ENCODE measurements around the gene FZD2.
"Not testable (repeated sequence)": the region's sequence is repeated elsewhere in the genome, so short reads cannot be mapped to it uniquely, and the experiment has no call there.

The FZD2 gene

DNA sequence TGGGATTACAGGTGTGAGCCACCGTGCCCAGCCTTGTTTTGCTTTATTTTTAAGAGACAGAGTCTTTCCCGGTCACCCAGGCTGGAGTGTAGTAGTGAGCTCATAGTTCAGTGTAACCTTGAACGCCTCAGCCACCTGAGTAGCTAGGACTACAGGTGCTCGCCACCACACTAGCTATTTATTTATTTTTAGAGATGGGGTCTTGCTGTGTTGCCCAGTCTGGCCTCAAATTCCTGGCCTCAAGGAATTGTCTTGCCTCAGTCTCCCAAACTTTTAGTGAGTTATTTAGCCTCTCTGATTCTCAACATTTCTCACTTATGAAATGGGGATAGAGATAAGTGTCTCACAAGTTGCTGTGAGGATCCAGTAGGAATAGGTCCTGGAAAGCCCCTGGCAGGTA lies 21.7 kb downstream of the FZD2 start:
- DNase-seq: no peak

DNA sequence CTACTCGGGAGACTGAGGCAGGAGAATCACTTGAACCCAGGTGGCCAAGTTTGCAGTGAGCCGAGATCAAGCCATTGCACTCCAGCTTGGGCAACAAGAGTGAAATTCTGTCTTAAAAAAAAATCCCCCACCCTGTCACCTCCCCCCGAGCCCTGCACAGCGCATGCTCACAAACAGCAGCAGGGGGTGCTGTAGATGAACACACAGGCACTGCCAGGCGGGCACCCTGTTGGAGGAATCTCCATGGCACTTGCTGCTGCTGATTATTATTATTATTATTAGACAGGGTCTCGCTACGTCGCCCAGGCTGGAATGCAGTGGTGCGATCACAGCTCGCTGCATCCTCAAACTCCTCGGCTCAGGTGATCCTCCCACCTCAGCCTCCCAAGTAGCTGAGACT lies 24.6 kb downstream of the FZD2 start:
- DNase-seq: no peak

DNA sequence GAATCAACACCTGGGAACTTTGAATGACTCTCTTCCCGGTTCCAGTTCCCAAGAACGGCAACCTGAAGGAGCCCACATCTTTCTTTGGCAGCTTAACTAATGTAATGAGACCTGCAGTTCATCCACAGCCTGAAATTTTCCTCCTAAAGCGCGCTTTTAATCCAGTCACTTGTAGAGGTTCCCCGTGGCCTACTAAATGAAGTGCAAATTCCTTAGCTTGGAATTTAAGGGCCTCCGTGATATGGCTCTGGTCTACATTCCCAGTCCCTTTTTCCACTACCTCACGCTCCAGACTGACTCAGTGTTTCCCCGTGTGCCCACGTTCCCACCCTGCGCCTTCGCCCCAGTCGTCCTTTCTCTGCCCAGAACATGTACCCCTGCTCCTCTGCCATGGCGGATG lies 27.2 kb downstream of the FZD2 start:
- no peak for DNase-seq

DNA sequence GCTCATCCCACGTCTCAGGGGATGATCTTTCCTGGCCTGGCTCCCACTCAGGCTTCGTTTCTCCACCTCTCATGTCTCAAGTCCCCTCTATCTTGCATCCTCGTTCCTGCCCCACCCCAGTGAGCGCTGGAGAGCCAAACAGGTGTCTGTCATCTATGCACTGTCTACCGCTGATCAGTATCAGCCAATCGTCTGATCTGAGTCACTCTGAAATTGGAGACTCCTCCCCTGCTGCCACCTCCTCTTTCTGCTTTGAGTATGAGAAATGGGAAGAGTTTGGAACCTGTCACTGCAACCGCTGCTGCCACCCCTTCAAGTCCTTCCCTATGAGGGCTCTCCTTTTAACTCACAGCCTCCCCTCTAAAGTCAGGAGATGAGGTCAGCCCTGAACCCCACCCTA lies 28.0 kb downstream of the FZD2 start:
- no peak for DNase-seq

DNA sequence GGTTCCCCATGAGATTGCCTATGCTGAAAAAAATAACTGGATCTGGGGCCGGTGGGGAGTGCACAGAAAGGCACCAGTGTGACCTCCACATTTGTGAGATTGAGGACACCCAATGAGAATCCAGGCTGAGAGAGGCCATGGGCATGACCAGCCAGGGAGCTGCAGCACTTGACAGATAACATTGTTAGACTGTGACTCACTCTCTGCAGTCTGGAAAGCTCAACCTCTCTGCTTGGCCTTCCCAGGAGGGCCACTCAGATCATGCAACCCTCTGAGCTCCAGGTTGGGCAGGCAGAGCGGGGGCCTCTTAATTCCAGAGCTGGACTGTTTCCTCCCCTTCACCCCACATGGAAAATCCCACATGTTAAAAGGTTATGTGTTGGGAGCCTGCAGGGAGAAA lies 30.1 kb downstream of the FZD2 start:
- no peak for DNase-seq

DNA sequence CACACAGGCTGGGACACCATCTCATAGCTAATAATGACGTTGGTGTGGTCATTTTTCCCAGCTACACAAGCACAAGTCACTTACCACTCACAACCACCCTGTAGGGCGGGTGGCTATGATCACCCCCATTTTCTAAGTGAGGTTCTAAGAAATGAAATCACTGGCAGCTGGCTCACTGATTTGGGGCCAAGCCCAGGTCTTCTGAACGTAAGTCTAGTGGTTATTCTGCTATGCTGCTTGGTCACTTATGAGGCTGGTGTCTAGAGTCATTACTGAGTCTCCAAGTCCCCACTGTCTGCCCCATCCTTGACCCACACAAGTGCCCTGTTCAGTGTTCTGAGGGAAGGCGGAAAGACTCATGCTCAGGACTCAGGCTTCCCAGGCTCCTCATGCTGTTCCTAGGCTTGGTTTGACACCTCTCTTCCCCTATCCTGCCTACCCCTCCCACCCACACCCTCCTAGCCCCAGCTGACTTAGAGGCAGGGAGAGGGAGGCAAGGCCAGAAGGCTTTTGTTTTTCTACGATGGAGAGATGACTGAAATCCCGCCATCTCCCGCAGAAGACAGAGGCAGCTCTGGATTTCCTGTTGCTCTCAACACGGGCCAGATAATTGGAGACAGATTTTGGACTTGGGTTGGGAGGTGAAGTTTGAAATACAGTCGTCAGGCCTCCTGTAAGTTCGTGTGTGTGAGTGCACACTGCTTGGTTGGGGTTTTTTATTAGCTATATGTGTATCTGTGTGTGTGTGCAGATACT lies 32.2 kb downstream of the FZD2 start:
- DNase-seq: no peak

DNA sequence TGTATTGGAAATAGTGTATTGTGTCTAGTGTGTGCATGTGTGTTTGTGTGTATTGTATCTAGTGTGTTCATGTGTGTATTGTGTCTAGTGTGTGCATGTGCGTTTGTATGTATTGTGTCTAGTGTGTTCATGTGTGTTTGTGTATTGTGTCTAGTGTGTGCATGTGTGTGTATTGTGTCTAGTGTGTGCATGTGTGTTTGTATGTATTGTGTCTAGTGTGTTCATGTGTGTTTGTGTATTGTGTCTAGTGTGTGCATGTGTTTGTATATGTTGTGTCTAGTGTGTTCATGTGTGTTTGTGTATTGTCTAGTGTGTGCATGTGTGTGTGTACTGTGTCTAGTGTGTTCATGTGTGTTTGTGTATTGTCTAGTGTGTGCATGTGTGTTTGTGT lies 32.8 kb downstream of the FZD2 start:
- DNase-seq: not testable (repeated sequence)

DNA sequence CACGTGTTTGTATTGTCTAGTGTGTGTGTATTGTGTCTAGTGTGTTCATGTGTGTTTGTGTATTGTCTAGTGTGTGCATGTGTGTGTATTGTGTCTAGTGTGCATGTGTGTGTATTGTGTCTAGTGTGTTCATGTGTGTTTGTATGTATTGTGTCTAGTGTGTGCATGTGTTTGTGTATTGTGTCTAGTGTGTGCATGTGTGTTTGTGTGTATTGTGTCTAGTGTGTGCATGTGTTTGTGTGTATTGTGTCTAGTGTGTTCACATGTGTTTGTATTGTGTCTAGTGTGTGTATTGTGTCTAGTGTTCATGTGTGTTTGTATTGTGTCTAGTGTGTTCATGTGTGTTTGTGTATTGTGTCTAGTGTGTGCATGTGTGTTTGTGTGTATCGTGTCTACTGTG lies 33.5 kb downstream of the FZD2 start:
- DNase-seq: not testable (repeated sequence)

DNA sequence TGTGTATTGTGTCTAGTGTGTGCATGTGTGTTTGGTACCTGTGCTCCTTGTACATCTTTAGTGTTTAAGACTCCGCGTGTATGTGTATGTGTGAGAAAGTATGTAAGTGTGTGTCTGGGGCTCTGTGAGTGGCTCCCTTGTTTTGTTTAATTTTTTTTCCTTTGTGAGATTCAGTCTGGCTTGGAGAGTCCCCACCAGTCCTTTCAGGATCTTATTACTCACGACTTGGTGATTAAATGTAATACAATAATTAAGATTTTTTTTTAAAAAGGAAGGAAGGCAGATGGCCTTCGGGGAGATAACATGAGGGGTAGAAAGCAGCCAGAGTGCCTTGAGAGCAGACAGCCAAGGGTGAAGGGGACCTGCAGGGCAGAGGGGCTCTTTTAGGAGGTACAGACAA lies 33.9 kb downstream of the FZD2 start:
- no peak for DNase-seq

DNA sequence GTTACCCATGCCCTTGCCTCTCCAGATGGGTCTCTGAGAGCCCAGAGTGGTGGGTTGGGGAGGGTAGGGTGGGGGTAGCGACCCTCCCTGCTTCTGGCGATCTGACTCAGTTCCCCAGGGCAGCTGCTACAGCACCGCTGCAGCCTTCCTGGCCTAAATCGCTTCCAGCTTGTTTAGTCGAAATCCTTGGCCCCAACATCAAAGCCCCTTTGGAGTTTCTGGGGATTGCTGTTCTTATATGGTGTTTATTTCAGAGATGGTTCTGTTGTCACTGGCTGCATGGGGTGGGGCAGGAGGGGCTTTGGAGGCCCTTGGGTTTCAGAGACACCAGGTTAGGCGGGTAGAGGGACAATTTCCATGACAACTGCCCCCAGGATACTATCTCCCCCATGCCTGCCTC lies 35.9 kb downstream of the FZD2 start:
- DNase-seq: no peak

DNA sequence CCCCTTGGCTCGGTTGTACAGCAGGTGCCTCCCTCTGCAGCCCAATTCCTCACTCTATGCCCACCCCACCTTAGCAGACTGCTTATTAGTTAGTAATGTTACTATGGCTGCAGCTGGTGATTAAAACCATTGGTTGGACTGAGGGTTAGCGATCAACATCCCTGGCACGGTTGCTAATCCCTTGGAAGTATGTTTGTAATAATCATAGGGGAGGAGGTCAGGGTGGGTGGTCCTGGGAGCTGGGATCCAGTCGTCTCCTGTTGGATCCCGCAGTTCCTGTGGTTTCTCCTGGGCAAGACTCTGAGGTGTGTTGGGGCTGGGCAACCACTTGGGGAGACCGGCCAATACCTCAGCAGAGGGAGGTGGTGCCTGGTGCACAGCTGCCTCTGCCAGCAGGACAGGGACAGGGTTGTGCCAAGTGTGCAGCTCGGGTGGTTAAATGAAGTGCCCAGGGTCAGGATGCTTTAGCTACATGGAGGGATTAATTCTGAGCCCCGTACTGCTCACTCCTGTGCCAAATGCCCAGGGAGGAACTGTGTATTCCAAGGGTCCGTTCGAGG lies 38.0 kb downstream of the FZD2 start:
- no peak for DNase-seq

DNA sequence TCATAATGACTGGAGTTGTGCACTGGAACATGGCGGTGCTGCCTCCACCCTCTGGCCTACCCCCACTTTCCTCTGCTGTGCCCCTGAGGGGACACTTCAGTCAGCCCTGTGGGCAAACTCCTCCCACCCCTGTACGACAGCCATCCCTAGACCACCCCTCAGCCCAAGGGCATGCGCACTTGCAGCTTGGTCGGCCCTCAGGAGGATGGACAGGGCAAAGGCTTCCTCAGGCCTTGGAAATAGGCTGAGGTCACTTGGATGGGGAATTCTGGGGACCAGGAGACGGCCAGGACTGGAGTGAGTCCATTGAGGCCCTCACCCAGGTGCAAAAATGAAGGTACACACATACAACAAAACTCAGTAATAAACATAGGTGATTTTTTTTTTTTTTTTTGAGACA lies 41.0 kb downstream of the FZD2 start:
- no peak for DNase-seq

DNA sequence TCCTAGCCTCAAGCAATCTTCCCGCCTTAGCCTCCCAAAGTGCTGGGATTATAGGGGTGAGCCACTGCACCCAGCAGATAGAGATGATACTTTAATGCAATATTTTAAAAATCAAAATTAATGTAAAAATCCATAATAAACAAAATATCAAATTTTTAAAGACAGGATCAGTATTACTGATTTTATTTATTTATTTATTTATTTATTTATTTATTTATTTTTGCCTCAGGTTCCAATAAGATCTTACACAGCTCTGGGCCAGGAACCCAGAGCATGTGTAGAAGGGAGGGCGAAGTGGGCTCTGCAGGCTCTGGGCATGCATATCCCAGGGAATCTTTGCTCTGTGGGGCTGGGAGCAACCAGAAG lies 41.6 kb downstream of the FZD2 start:
- no peak for DNase-seq

DNA sequence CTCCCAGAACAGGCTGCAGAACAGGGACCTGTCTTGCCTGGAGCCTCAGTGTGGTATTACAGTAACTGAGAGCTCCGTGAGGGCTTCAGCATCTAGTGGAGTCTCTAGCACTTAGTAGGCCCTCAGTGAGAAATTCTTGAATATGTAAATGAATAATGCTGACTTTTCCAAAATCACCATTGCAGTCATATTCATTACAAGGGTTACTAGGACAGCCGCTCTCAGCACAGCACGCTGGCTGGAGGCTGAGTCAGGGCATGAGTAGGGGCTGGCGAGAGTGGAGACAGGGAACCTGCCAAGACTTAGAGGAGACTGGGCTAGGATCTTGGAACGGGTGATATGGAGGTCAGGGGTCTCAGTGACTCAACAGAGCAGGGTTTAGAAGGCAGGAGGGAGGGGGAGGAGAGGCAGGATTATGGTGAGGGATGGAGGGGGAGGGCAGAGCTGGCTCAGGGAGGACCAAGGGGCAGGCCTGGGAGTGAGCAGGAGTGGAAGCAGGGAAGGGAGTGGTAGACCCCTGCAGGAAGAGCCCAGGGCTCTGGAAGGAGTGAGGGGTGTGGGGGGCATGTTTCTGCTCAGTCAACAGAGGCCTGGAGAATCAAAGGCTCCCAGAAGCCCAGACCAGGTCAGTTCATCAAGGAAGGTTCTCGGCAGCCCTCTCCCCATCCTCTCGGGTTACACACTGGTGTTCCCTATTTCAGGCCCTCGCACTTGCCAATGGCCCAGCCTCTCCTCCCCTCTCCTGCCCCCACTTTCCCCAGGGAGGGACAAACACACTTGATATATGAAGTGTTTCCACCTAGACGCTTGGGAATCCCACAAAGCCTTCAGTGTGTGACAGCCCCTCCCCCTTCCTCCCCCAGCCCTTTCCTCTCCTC lies 42.3 kb downstream of the FZD2 start:
- peak; percentile 56 for DNase-seq

DNA sequence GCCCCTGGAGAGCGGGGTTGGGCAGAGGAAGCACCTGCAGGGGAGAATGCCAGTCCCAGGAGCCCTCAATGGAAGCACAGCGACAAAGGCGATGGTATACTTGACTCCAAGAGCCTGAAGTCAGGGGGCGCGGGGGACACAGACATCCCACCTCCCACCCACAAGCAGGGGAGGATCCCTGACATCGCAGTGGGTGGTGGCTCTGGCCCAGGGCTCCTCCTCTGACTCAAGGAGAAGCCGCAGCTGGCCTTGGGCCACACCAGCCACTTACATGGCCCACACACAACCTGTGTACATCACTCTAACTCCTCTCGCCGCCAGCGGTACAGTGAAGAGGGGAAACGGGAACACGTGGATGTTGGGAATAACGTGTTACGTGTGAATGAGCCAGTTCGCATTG lies 44.3 kb downstream of the FZD2 start:
- DNase-seq: peak; percentile 60

DNA sequence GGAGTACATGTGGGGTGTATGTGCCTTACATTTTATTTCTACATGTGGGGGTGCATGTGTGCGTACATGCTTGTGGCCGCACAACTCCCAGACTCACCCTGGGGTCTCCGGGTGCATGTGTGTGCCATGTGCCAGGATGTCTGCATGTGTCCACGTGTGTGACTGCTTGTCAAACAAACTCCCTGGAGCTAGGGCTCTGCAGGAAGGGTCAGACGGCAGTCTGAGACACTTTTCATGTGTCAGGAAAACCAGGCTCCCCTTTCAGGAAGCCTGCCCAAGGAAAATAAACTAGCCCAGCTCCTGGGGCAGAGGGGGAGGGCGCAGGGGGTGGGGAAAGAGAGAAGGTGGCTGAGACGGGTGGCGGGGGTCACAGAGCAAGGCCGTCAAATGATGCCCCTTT lies 44.7 kb downstream of the FZD2 start:
- no peak for DNase-seq

DNA sequence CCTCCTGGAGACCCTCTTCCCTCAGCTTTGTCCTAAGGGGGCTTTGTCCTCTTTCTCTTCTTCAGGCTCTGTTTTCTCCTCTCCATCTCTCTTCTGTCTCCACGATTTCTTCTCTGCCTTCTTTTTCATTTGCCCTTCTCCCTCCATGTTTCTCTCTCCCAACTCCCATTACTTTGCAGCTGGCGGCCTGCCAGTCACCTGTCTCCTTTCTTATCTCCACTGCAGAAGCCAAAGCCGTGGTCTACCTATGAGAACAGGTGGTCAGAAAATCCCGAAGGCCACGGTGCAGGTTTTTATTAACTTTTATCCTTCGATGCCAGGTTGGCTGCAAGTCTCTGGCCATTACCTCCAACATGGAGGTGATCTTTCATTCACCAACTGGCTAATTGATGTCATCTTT lies 45.1 kb downstream of the FZD2 start:
- no peak for DNase-seq

DNA sequence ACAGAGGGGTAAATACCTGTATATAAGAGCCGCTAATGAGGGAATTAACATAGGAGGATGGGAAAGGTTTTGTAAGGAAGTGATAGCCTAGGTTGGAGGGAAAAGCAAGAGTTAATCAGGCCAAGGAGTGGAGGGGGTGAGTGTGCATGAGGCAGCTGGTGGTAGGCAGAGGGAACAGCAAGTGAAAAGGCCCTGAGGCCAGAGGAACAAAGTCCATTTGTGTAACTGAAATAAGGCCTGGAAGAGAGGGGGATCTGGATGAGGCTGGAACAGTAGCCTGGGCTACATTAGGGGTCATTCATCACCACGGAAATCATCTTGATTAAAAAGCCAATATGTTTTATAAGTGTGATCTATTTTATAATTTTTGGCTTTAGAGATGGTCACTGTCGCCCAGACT lies 45.7 kb downstream of the FZD2 start:
- no peak for DNase-seq

DNA sequence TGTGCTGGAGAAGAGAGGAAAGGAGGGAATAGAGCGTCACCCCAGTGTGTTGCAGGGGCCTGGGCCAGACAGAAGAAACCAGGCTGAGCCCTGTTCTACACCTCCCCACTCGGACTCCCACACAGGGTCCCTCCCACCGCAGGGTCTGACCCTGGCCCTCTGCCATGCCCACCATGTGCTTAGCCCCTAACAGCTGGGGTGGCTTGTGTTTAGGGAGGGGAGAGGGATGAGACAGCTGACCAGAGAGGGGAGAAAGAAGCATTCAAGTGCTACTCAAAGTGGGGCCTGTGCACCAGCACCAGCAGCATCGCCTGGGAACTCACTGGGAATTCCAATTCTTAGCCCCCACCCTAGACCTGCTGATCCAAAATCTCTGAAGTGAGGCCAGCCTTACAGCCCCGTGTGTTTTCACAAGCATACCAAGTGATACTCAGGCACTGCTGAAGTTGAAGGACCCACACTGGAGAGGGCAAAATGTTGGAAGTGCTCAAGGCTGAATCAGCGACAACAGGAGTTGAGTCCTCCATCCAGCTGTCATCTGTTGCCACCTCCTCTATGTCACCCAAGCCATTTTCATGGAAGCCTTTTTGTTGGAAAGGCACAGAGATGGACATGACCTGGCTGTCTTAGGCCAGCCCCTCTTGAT lies 47.0 kb downstream of the FZD2 start:
- no peak for DNase-seq

DNA sequence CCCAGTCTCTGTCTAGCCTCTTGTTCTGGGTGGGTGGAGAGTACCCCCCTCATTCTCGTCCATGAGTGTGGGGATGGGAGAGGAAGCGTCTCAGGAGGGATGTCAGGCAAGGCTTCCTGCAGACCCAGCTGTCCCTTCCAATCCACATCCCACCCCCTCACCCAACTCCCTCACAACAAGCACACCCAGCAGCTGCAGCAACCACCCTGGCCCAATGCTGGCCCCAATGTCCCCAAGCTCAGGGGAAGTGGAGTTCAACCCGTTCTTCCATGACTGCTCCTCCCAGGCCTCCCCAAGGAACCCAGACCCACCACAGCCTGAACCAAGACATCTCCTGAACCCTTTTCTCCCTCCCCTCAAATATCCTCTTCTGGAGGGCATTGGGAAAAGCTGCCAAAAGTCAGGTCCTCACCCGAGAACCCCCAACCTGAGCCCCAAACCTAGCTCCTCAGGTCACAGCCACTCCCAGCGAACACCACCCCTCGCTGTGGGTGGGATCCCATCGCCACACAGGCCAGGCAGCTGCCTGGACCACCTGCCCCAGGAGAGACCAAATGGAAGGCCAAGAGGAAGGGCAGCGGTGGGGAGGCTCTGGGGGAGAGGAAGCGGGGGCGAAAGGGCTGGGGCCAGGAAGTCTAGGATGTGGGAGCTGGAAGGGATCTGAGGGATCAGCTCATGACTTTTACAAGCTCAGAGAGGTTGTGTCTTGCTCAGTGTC lies 47.6 kb downstream of the FZD2 start:
- DNase-seq: no peak

DNA sequence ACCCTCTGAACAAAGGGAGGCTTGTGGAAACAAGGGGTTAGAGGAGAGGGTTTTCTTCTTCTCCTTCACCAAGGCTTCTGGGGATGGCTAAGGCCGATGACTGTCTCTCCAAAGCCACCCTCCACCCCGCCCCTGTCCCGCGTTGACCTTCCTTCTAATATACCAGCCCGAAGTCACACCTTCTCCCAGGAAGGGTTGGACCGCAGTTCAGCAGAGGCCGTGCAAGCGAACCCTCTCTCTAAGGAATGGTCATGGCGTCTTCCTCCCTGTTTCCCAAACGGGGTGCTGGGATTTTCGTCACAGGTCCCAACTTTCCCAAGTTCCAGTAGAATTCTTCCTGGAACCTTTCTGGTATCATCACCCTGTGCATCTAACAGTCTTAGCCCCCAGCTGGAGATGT lies 49.4 kb downstream of the FZD2 start:
- DNase-seq: no peak

DNA sequence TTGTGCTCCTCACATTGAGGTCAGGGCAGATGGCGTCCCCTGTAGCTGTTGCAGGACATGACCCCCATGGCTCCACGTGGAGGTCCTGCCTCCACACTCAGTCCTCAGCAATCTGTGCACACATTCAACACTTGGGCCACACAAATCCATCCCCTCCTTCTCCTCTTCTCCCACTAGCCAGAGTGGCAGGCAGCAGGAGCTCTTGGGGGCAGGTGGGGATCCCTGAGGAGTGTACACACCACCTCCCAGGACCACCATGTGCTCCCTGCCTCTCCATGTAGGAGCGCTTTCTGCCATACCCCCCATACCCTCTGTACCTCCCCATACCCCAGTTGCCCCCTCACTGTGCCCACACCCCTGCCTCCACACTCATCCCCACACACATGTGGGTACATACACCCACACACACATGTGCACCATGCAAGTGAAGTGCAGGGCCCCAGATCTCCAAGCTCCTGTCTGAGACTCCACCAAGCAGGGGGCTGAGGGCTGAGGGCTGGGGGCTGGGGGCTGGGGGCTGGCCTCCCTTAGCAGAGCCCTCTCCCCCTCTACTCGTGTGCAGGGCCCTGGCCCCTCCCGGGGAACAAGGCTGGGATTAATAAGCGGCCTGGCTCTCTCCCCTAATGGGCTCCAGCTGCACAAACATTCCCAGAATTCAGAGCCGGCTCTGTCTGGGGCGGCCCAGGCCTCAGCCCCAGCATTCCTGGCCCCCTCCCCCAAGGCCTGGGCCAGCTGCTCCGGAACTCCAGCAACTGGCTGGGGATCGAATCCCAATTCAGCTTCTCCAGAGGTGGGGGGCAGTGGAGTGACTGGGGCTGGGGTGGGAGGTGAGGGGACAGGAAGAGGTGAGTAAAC lies 50.8 kb downstream of the FZD2 start:
- DNase-seq: peak; percentile 81

Measured in right forelimb (tissue), 1 donor.